NCI-H345 treated with DMSO at 0.1 percent for 48 hours (cell line): Measurements from ENCODE around the gene NRXN3.

ENCODE experiments used
- DNase-seq: peaks from one replicate; lab custom pipeline; 2025; ENCODE audit not compliant: unreplicated experiment; lab: John Stamatoyannopoulos, UW

NRXN3 gene

DNA sequence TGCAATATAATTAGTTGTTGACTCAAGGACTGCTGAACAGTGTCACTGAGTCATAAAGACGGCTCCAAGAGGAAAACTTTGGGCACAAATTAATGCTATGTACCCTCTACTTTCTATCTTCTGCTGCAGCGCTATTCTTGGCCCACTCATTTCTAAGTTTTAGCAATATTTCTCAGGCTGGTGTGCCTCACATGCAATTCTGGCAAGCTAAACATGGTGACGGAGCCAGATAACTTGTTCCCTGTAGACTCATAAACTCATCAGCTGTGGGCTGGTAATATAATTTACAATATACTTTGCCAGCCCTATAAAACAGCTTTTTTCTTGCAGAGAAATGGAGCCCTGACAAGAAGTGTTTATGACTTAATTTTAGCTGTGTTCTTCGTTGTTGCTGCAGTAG is 615.1 kb downstream of the NRXN3 start:
- DNase-seq: no peak

DNA sequence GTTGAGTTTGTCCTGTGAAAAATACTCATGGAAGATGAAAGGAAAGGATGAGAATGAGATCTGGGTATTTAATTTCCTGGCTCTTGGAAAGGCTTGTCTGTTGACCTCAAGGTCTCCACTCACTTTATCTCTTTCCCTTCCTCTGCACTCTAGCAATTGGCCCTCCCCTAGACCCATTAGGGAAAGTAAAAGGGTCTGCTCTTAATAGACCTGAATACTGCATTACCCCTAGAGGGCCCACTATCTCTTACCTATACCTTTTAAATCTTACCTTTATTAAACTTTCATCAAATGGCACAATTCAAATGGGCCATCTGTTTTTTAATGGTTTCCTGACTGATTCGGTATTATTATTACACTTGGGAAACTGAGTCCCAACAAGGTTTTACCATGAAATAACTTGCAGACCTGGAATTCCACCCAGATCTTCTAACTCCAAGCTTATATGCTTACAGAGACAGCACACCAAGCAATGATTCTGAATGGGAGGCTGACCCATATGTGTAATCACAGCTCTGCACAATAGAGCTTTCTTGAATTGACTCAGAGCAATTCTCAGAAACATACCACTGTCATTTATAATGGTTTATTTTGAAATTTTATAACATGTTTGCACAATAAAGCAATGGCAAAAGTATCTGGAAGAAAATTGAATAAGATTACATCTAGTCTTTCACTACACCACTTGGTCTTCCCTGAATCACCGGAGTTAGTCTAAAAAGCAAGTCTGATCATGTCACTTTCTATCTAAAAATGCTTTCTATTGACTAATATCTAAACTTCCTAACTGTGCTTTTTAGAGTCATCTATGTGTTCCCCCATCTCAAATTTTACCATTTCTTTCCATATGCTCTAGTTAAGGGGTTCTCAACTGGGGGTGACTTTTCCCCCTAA is 618.5 kb downstream of the NRXN3 start:
- DNase-seq: no peak

DNA sequence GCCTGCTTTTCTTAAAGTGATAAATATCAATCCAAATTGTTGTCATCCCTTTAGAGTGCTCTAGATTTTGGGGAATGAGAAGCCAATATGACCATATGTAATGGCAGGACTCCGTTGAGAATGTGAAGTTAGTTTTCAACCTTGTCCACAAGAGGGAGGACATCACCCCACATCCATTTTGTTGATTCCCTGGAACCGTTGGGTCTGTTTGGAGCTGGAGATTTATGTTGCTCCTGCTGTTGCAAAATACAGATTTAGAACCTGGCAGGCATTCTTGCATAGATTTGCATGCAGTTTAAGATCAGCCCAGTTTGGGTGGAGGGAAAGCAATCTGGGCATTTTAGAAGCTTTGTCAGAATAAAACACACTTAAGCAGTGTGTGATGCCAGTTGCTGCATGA is 620.1 kb downstream of the NRXN3 start:
- no peak for DNase-seq

DNA sequence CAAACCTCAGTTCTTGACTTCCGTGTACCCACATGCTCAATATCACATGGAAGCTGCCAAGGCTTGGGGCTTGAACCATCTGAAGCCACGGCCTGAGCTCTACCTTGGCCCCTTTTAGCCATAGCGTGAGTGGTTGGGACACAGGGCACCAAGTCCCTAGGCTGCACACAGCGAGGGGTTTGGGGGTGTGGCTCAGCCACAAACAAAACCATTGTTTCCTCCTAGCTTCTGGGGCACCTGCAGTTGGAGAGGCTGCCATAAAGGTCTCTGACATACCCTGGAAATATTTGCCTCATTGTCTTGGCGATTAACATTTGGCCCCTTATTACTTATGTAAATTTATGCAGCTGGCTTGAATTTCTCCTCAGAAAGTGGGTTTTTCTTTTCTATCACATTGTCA is 628.6 kb downstream of the NRXN3 start:
- DNase-seq: no peak

DNA sequence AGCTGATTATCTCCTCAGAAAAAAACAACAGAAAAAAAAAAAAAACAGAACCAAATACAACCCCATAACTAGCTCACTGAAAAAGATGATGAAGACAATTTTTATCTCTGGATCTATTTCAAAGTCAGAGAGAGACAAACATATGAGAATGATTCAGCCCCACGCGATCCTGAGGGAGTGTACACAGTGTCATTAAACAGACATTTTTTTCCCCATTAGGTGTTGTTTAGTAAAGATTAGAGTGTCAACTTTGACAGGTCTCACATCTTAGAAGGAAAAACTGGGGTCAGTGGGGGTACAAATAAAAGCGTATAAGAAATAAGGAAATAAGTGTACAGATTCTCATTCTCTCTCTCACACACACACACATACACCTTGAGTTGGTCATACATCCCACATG is 635.4 kb downstream of the NRXN3 start:
- DNase-seq: no peak

DNA sequence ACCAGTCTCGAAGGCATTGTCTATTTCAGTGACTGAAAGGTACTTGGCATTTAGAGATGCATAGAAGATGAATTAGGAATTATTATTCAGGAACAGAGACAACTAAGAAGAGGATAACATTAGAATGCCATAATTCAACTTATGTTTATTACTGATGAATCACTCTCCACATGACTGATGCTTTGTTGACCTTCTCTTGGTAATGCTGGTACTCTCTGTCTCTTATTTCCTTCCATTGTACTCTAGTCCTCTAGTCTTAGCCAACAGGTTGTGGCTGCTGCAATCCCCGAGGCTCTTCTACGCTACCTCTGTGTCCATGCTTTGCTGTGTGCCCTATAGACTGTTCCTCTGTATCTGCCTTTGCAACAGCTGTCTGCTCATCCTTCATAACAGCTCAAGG is 652.9 kb downstream of the NRXN3 start:
- DNase-seq: no peak

DNA sequence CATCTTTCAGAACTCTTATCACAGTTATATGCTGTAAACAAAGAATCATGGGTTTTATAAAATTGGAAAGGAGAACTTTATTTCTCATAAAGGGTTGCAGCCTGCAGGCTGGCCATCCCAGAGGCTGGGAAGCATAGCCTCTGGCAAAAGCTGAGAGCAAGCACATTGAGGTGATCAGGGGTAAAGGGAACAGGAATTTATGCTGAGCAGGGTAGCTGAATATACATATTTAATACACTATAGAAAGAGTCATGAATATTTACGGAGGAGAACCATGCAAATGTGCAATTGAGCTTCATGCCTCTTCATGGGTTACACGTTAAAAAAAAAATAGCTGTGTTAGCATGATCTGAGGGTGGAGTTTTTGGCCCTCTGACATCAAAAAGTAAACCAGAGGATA is 653.3 kb downstream of the NRXN3 start:
- no peak for DNase-seq

DNA sequence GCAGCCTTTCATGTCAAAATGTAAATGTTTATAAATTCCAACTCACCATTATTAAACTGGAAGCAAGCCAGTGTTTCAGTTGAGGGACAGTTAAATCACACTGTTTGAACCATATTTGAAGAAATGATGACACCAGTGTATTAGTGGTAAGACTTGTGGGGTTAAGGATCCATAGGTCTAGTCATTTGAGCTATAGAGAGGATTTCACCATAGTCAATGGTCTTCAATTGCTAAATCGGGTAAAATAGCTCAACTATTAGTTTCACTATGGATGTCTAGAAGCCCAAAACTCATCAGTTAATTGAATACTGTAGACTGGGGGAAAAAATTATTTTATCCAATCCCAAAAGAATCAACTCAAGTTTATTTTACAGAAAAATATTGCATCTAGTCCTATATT is 659.1 kb downstream of the NRXN3 start:
- no peak for DNase-seq

DNA sequence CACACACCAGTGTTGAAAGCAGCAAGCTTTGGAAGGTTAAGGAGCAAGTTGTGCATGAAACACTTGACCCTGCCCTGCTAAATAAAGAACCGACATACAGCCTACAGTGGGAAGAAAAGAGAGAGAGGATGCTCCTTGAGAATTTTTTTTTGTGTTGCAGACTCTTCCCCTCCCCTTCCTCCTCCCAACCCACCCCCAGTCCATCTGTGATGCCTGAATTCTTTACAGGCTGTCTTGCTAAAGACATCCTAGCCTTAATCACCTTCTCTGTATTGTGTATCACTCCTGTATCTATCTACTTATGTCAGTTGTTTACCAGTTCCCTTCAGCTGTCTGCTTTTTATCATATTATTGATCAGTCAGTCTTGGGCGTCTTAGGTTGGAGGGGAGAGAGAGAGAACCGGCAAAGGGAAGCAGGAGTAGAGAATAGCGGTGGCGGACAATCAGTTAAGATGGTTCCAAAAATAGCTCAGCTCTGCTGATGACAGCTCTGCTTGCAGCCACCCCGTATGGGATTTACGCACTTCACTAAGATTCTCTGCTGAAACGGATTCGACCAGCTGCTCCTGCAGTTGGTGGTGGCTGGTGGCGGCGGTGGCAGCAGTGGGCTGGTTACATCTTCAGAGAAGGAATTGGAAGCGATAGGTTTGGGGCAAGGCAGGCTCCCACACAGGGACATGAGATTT is 664.7 kb downstream of the NRXN3 start:
- no peak for DNase-seq

DNA sequence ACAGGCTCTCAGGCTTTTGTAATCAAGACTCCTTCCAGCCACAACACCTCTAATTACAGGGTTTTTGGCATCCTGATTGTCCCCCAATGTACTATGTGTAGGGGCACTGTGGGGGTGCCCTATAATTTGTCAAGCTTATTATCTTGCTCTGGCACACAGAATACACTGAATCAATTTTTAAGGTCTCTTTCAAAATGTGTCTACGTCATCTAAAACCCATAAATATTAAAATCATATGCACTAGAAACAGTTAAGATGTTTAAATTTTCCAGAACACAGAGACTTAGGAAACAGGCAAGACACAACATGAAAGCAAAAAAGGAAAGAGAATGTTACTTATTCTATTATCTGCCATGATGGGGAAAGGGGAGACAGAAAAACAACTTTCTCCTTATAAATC is 665.7 kb downstream of the NRXN3 start:
- DNase-seq: no peak

DNA sequence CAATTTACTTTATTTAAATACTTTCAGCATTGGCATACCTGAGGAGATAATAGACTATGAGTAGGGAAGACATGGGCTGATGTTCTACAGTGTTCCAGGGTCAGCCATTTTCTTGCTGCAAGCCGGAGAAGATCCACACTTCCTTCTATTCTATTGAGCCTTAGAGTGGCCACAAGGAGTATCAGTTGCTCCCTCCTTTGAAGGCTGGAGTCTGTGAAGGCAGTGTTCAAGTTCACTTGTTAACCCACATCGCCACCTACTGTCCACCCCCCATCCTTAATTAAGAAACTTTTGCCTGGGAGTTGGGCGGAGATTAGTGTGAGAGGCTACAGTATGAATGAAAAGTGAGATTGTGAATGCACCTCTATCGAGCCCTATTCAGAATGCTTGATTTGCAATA is 666.6 kb downstream of the NRXN3 start:
- peak; percentile 29 for DNase-seq

DNA sequence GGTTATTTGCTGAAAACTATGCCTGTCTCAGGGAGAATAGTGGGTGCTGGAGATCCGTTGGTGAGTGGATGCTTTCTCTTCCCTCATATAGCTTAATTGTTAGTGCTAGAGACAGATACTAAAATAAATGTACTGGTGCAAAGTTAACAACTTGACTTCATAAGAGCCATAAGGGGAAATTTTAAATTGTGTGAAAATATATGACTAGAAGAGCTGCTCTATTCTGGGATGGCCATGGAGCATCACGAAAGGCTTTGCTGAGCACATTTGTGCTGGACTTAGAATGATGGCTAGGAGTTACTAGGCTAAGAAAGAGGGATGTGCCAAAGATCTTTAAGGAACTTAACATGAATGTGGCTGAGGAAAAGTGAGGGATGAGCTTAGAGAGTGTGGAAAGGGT is 668.8 kb downstream of the NRXN3 start:
- no peak for DNase-seq

DNA sequence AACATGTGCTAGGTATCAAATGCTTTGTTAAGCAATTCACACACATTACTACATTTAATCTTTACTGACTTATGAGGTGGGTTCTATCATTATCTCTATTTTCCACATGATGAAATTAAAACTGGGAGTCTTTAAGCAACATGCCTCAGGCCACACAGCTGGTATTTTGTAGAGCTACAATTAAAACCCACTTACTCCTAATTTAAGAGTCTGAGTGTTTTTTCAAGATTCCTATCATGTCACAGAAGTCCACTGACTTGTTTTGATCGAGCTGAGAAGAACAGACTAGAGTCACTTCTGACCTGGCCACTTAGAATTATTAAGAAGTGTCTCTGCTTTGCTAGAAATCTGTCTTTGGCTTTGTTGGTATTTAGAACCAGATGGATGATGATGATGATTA is 670.7 kb downstream of the NRXN3 start:
- no peak for DNase-seq

DNA sequence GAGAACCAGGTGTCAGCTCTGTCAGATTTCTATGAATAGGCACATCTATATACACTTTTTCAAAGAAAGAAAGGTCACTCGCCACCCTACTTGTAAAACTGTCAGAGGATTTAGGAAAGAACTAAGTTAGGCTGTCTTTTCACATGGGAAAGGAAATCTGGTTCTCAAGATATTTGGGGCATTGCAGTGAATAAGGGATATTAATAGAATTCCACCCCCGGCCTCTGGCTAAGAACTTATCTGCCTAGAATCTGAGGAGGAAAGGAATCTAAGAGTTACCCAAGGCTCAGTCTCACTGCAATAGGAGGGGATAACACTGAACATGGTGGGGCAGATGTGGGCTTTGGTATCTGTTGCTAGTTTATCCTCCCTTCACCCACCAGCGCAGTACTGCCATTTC is 677.6 kb downstream of the NRXN3 start:
- DNase-seq: no peak

DNA sequence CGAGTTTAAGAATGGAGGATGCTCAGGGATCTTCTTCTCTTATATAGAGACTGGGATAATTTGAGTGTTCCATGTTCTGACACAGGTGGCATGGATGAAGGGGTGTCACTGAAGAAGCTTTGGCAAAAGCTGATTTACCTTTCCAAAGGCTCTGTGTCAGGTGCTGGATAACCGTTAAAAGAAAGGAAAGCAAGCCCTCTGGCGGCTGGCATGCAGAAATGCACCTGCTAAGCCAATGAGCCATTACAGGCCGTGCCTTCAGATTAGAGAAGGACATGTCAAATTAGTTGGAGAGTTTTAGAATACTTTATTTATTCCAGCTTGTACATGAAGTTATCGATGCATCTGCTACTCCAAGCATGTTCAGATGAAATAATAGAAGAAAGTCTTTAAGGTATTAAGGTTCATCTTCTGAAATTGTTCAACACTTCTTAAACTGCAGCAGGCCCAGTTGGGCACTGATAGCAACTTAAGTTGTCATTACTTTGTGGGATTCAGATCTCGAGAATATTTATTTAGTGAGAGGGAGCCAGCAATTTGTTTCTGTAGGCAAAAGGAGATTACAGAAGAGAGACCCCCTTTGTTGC is 678.2 kb downstream of the NRXN3 start:
- peak; percentile 39 for DNase-seq

DNA sequence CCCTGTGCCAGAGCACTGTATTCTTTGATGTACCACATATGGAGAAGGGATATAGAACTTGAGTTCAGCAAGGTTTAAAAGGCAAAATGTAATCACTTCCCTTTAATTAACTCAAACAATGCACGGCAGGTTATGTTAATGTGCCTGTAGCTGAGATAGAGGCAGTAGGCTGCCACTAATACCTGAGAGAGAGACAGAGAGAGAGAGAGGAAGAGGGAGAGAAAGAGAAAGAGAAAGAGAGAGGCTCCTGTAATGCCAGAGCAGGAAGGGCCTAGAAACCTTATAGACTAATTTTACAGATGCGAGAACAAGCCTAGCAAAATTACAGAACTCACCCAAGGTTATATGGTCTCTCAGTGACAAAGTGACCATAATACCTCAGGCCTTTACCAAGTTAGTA is 679.8 kb downstream of the NRXN3 start:
- no peak for DNase-seq

DNA sequence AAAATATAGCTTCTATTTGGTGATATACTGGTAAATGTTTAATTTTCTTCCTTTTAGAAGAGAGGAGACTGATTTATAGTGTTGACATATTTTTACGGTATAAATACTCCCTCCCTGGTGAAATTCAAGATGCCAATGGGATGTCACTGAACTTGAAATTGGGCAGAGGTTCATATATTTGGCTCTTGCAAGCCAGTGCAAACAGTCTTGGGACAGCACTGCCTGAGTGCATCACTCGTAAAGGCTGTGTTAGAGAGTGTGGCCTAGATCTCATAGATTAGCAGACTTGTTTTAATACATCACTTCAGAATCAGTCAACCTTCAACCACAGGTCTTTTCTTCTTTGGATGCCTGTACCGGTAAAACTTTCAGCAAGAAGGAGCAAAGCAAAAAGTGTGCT is 681.0 kb downstream of the NRXN3 start:
- no peak for DNase-seq

DNA sequence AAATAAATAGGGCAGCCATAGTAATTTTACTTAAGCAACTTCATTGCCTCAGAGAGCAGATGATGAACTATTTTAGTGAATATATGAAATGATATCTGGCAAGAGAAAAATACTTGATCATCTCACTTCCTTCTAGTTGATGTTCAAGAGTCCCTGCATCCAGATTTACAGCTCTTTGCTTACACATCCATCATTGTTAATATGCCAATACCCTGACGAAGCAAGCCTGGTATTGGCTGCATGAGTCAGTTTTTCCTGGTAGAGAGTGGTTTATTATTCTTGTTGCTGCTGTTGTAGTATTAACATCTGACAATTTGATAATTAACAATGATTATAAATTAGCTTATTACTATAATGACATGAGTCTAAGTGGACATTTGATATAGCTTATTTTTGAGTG is 681.9 kb downstream of the NRXN3 start:
- no peak for DNase-seq

DNA sequence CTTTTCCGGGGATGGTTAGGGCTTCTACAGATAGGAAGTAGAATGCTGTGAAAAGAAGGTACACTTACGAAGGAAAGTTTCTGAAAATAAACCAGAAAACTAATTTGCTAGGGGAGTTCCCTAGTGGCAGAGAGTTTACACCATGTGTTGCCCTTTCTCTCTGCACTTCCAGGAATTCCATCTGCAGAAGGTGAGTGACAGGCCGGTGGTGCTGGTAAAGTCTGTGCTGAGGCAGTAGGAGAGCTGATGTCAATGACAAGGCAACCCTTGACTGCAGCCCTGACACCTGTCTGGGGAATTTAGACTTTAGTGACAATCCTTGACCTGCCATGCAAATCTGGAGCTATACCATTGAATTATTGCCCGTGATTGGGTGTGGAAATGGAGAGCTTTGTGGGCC is 687.8 kb downstream of the NRXN3 start:
- DNase-seq: no peak

DNA sequence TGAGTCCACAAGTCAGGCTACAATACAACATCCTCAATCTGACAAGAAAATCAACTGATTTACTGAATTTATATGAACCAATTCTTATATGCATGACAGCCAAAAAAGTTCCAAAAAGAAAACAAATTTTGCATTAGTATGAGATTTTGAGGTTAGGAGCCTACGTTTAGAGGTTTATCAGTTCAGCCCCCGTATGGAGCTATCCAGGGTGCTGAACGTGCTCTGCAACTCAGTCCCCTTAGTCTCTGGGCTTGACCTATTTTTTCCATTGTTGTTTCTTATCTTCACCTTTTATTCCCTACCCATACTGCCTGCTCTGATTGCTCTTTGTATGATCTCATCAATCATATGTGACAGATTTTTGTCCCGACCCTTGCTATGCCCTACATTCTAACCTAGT is 693.0 kb downstream of the NRXN3 start:
- no peak for DNase-seq

DNA sequence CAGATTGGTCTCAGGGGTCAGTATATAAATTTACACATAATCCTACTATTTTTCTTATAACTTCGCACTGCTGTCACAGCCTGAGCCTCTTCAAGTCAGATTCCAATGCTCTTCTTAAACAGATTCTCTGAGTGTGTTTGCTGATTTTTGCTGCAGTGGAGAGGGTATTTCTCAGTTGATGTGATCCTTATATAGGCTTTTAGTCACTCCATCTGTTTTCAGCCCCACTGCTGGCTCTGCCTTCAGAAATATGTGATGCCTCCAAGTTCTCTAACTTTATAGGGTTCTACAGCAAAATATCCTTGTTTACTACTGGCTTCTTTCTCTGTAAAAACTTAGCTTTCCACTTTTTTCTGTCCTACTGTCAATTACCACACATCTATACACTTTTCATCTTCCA is 702.7 kb downstream of the NRXN3 start:
- no peak for DNase-seq

DNA sequence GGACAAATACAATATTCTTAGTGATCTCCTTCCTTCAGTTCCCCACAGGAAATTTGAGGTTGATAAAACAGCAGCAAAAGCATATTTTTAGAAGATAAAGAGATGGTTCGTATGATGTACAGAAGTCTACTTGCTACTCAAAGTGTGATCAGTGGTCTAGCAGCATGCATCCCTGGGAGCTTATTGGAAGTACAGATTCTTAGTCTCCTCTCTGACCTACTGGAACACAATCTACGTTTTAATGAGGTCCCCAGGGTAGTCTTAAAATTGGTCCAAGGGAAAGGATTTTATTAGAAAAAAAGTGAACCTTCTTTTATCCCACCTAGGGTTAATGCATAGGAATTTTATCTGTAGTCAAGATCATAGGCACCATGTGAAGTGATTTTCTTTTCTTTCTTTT is 703.4 kb downstream of the NRXN3 start:
- no peak for DNase-seq
